ENCODE results near the gene TTLL10. TPM values are rescaled to one million over a fixed set of nuclear protein-coding genes. Genes with fewer than 3 reads are reported as not detected.
A peak's percentile ranks its signal among the peaks of the same experiment; 100 is the strongest.

TTLL10 gene
- total and polyA plus RNA-seq, 4 donors = not detected

- H3K9ac ChIP-seq (ENCODE audit: low read depth in 1 of 2, low read length in 2 of 2) = peak overlapping the region; percentile 87 to 99
- peaks cover 7 to 22% (median 11%) of the 10 kb centered on the region in 4 donors for H3K36me3 ChIP-seq (ENCODE audit: control insufficient read depth in 4 of 4, insufficient read depth in 3 of 4, low read depth in 1 of 4, low read length in 3 of 4)
- 10% methylated on average over 24 of the region's 24 CpGs for WGBS
- H3K4me3 ChIP-seq (ENCODE audit: low read depth in 1 of 3, low read length in 3 of 3) = peak overlapping the region; percentile 72 to 99 (median 92)
- no peaks in the 10 kb centered on the region for H3K9me3 ChIP-seq (ENCODE audit: control insufficient read depth in 4 of 4, low read length in 3 of 4)
- H3K27me3 ChIP-seq (ENCODE audit: control insufficient read depth in 4 of 4, insufficient read depth in 4 of 4, low read length in 3 of 4) = no peaks in the 10 kb centered on the region
- peaks cover 14 to 27% (median 23%) of the 10 kb centered on the region in 4 donors for H3K4me1 ChIP-seq (ENCODE audit: control insufficient read depth in 4 of 4, insufficient read depth in 4 of 4, low read length in 3 of 4)
- DNase-seq (ENCODE audit: low spot score) = no peak
- TF ChIP-seq MAX (IDR thresholded peaks at IDR 0.05) (no peak), REST (IDR thresholded peaks at IDR 0.05) (no peak), RXRA (IDR thresholded peaks at IDR 0.05) (no peak), JUND (IDR thresholded peaks at IDR 0.05) (no peak), CTCF (IDR thresholded peaks at IDR 0.05; ENCODE audit: low read depth, low read length, missing input control) (peak; percentile 39), HNF4A (conservative IDR thresholded peaks at IDR 0.05) (peak; percentile 36 to 47), RAD21 (IDR thresholded peaks at IDR 0.05) (no peak)
- H3K27ac ChIP-seq (ENCODE audit: low read depth in 1 of 2, low read length in 2 of 2) = peak overlapping the region; percentile 71 to 88
These were observed 57.1 kb downstream of the TTLL10 start for GRCh38 chr1:1230656-1231399.

DNA sequence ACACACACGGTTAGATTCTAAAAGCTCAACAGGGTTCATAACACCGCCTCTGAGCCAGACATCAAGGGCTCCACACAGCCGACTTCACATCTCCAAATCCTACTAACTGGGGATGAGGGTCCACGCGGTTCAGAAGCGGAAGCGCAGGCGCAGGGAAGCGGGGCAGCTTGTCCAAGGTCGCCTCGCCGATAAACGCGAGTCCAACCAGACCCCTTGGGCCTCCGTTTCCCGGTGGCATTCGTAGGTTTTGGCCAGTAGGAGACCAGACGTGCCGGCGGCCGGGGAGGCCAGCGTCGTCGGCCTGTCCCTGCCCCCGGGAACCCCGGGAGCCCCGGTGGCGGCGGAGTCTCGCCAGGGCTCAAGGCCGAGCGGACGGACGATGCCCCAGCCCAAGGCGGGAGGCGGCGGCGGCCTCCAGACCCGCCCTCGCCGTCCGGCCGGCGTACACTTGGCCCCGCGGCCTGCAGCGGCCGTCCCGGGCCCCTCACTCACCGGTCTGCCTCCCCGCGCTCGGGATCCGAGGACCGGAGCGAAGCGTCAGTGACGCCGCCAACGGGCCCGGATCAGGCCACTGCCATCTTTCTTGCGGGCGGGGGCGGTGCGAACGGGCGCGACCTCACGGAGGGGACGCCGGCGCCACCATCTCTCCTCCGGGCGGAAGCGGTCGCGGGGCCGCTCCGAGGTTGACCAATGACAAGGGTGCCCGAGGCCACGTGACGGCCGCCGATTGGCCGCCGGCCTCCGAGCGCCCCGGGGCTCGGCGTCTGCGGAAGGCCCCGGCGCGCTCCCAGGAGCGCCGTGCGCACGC lies 57.9 kb downstream of the TTLL10 start, which contains the start of gene SDF4:
Gene SDF4 (minus strand): TSS at position 602 of the 808 bp plus-strand sequence. CDS start 3,229 bp downstream, outside the sequence.
- Histone ChIP-seq H3K27me3 (ENCODE audit: control insufficient read depth in 4 of 4, insufficient read depth in 4 of 4, low read length in 3 of 4) (no peaks in the 10 kb centered on the region), H3K9ac (ENCODE audit: low read depth in 1 of 2, low read length in 2 of 2) (peak within 1 kb of the TSS; percentile 87 to 99), H3K9me3 (ENCODE audit: control insufficient read depth in 4 of 4, low read length in 3 of 4) (no peaks in the 10 kb centered on the region), H3K4me1 (ENCODE audit: control insufficient read depth in 4 of 4, insufficient read depth in 4 of 4, low read length in 3 of 4) (peaks cover 14 to 27% (median 23%) of the 10 kb centered on the region in 4 donors), H3K4me3 (ENCODE audit: low read depth in 1 of 3, low read length in 3 of 3) (peak within 1 kb of the TSS; percentile 72 to 99 (median 92)), H3K27ac (ENCODE audit: low read depth in 1 of 2, low read length in 2 of 2) (peak within 1 kb of the TSS; percentile 71 to 88), H3K36me3 (ENCODE audit: control insufficient read depth in 4 of 4, insufficient read depth in 3 of 4, low read depth in 1 of 4, low read length in 3 of 4) (peaks cover 7 to 16% (median 9%) of the 10 kb centered on the region in 4 donors)
- WGBS = under 1% methylated on average over 99 of the region's 99 CpGs
- TF ChIP-seq RAD21 (IDR thresholded peaks at IDR 0.05) = peak in 1 of 2 donors; percentile 26
- peak; percentile 98 for TF ChIP-seq YY1 (IDR thresholded peaks at IDR 0.05)
- TF ChIP-seq FOXA2 (IDR thresholded peaks at IDR 0.05) = no peak
- peak; percentile 28 for TF ChIP-seq SP1 (IDR thresholded peaks at IDR 0.05)
- TF ChIP-seq JUND (IDR thresholded peaks at IDR 0.05) = no peak
- peak in 1 of 2 donors; percentile 55 for TF ChIP-seq GABPA (IDR thresholded peaks at IDR 0.05 in 1 of 2, conservative IDR thresholded peaks at IDR 0.05 in 1 of 2)
- peak; percentile 94 for DNase-seq (ENCODE audit: low spot score)

Measured in liver (tissue), 9 donors.